Nephron (organoid): ENCODE data around the gene UBXN10.
A peak's percentile ranks its signal among the peaks of the same experiment; 100 is the strongest.

Experiments used
- H3K27ac Mint-ChIP-seq, 3 experiments: 2 replicates each; pipeline ENCODE4 v1.8.0; 2020; ENCODE audit warnings: mixed read lengths in 3 of 3, mild to moderate bottlenecking in 2 of 3, moderate library complexity in 1 of 3
- H3K27me3 Mint-ChIP-seq: 2 replicates; pipeline ENCODE4 v1.8.0; 2021; ENCODE audit warnings: low read depth, mild to moderate bottlenecking, moderate library complexity, mixed read lengths
- H3K36me3 Mint-ChIP-seq: 2 replicates; pipeline ENCODE4 v1.8.0; 2020; ENCODE audit warnings: low read depth, mixed read lengths
- H3K4me1 Mint-ChIP-seq: 2 replicates; pipeline ENCODE4 v1.8.0; 2020; ENCODE audit warnings: mixed read lengths
- H3K4me3 Mint-ChIP-seq, 3 experiments: 2 replicates each; pipeline ENCODE4 v1.8.0; 2020; ENCODE audit warnings: mild to moderate bottlenecking in 3 of 3, mixed read lengths in 3 of 3, moderate library complexity in 2 of 3
- H3K9me3 Mint-ChIP-seq: 2 replicates; pipeline ENCODE4 v1.8.0; 2020; ENCODE audit warnings: mixed read lengths
- CTCF ChIP-seq, 3 experiments: fragments of 200-600 bp; sonication (generic); IDR thresholded peaks; one replicate each; pipeline ENCODE4 v1.5.0; 2021; ENCODE audit warnings: antibody characterized with exemption in 3 of 3; ENCODE audit not compliant: unreplicated experiment in 3 of 3

The UBXN10 gene

GRCh38 chr1:20143318-20143717 is 42.6 kb upstream of the UBXN10 start:
- Mint-ChIP-seq H3K4me3 (no peak overlapping the region), H3K27me3 (peaks cover 14% of the 10 kb centered on the region), H3K9me3 (no peaks in the 10 kb centered on the region), H3K27ac (no peak overlapping the region), H3K36me3 (no peaks in the 10 kb centered on the region), H3K4me1 (no peaks in the 10 kb centered on the region)
- no peak for TF ChIP-seq CTCF (IDR thresholded peaks at IDR 0.05; ENCODE audit: unreplicated experiment in 3 of 3)

GRCh38 chr1:20143734-20144565 is 41.9 kb upstream of the UBXN10 start:
- Mint-ChIP-seq H3K4me3 (peak overlapping the region in 1 of 3 experiments; percentile 29), H3K27me3 (peaks cover 16% of the 10 kb centered on the region), H3K4me1 (no peaks in the 10 kb centered on the region), H3K9me3 (no peaks in the 10 kb centered on the region), H3K36me3 (no peaks in the 10 kb centered on the region), H3K27ac (no peak overlapping the region)
- TF ChIP-seq CTCF (IDR thresholded peaks at IDR 0.05; ENCODE audit: unreplicated experiment in 3 of 3) = no peak

GRCh38 chr1:20147846-20148570 is 37.9 kb upstream of the UBXN10 start:
- H3K9me3 Mint-ChIP-seq = no peaks in the 10 kb centered on the region
- H3K36me3 Mint-ChIP-seq = no peaks in the 10 kb centered on the region
- H3K4me3 Mint-ChIP-seq = no peak overlapping the region
- TF ChIP-seq CTCF (IDR thresholded peaks at IDR 0.05; ENCODE audit: unreplicated experiment in 3 of 3) = no peak
- H3K4me1 Mint-ChIP-seq = peaks cover 8% of the 10 kb centered on the region
- H3K27ac Mint-ChIP-seq = no peak overlapping the region
- H3K27me3 Mint-ChIP-seq = peaks cover 11% of the 10 kb centered on the region

- no peak for TF ChIP-seq CTCF (IDR thresholded peaks at IDR 0.05; ENCODE audit: unreplicated experiment in 3 of 3)
- Mint-ChIP-seq H3K4me1 (peaks cover 10% of the 10 kb centered on the region), H3K36me3 (no peaks in the 10 kb centered on the region), H3K27me3 (peaks cover 11% of the 10 kb centered on the region), H3K9me3 (no peaks in the 10 kb centered on the region), H3K4me3 (no peak overlapping the region), H3K27ac (no peak overlapping the region)
These were observed 37.1 kb upstream of the UBXN10 start for GRCh38 chr1:20148571-20149500.

- Mint-ChIP-seq H3K4me1 (peaks cover 10% of the 10 kb centered on the region), H3K4me3 (no peak overlapping the region), H3K27ac (no peak overlapping the region), H3K27me3 (peaks cover 8% of the 10 kb centered on the region), H3K9me3 (no peaks in the 10 kb centered on the region), H3K36me3 (no peaks in the 10 kb centered on the region)
- TF ChIP-seq CTCF (IDR thresholded peaks at IDR 0.05; ENCODE audit: unreplicated experiment in 3 of 3) = no peak
These were observed 36.1 kb upstream of the UBXN10 start for GRCh38 chr1:20149601-20150325.
